HepG2 (cell line): ENCODE measurements around the gene RSPRY1. TPM values are rescaled to one million over a fixed set of nuclear protein-coding genes. Genes with fewer than 3 reads are reported as not detected.
A peak's percentile ranks its signal among the peaks of the same experiment; 100 is the strongest.

Experiments
- ATAC-seq: fragments of 200-7000 bp; cut with Tn5 transposase; 3 replicates; pipeline ENCODE4 v1.9.1; 2020; ENCODE audit warnings: mild to moderate bottlenecking, moderate library complexity
- BruUV-seq: library from RNA; stranded (reverse); fragments of 400-500 nt; replicated peaks from 2 replicates; lab custom pipeline; 2021; lab: Mats Ljungman, UMichigan
- CTCF ChIA-PET: fragments of 300-600 bp; formaldehyde crosslinking; extraction: SDS; loops from one replicate; lab custom pipeline; 2021; ENCODE audit warnings: low total read pairs, inconsistent platforms, low intra/inter-chr PET ratio; lab: Yijun Ruan, JAX
- POLR2A ChIA-PET: fragments of 350-600 bp; sonication (Branson Sonifier 250); formaldehyde crosslinking; loops from one replicate; lab custom pipeline; 2020; ENCODE audit warnings: antibody characterized with exemption, inconsistent platforms; lab: Yijun Ruan, JAX
- DNase-seq: peaks from one replicate; pipeline ENCODE4 v3.0.0-alpha.2; 2015; ENCODE audit warnings: low spot score
- FAIRE-seq: peaks from 3 replicates; lab custom pipeline; 2011; peaks lifted over from hg19 to GRCh38; lab: Jason Lieb, UNC
- H2AFZ ChIP-seq: one replicate; pipeline ENCODE4 v1.6.1; 2011; ENCODE audit warnings: low read length, inconsistent platforms
- H3K27ac ChIP-seq: fragments of 300-600 bp; 3 replicates; pipeline ENCODE4 v1.8.0; 2011; ENCODE audit warnings: mixed run types, mild to moderate bottlenecking, mixed read lengths, low read length, inconsistent platforms; ENCODE audit not compliant: insufficient read depth; ENCODE audit errors: extremely low read length
- H3K27me3 ChIP-seq, 2 experiments: fragments of 200-600 bp in 1 of 2; 2 replicates in 1 of 2; 3 replicates in 1 of 2; pipeline versions ENCODE4 v1.6.0 to v1.8.0; 2011; ENCODE audit warnings: low read length in 2 of 2, mild to moderate bottlenecking in 2 of 2, moderate library complexity in 2 of 2, inconsistent platforms in 1 of 2; ENCODE audit not compliant: insufficient read depth in 2 of 2, control insufficient read depth in 1 of 2
- H3K36me3 ChIP-seq, 2 experiments: fragments of 200-600 bp in 1 of 2; replicated peaks in 1 of 2; 2 replicates in 1 of 2; 3 replicates in 1 of 2; pipeline versions ENCODE4 v1.5.1 to v1.8.0; 2011; ENCODE audit warnings: low read length in 2 of 2, inconsistent platforms in 1 of 2; ENCODE audit not compliant: insufficient read depth in 2 of 2, control insufficient read depth in 1 of 2
- H3K4me1 ChIP-seq: 2 replicates; pipeline ENCODE4 v1.5.1; 2012; ENCODE audit warnings: low read length, inconsistent platforms; ENCODE audit not compliant: insufficient read depth
- H3K4me2 ChIP-seq: 2 replicates; pipeline ENCODE4 v1.6.0; 2011; ENCODE audit warnings: low read depth, low read length, inconsistent platforms
- H3K4me3 ChIP-seq, 3 experiments: fragments of 200-600 bp in 1 of 3; sonication (generic), shearing (Covaris generic) in 1 of 3; replicated peaks in 1 of 3; 2 replicates each; pipeline ENCODE4 v1.5.1; 2011 to 2016; ENCODE audit warnings: low read length in 3 of 3, inconsistent platforms in 2 of 3, low read depth in 2 of 3, mild to moderate bottlenecking in 2 of 3, control low read depth in 1 of 3, mixed read lengths in 1 of 3; ENCODE audit not compliant: insufficient read depth in 1 of 3
- H3K79me2 ChIP-seq: one replicate; pipeline ENCODE4 v1.6.1; 2011; ENCODE audit warnings: low read length, inconsistent platforms; ENCODE audit not compliant: insufficient read depth
- H3K9ac ChIP-seq: 2 replicates; pipeline ENCODE4 v1.6.0; 2011; ENCODE audit warnings: mild to moderate bottlenecking, low read depth, low read length, inconsistent platforms; ENCODE audit not compliant: insufficient read depth
- H3K9me3 ChIP-seq: 2 replicates; pipeline ENCODE4 v1.5.1; 2012; ENCODE audit warnings: mild to moderate bottlenecking, low read length
- H4K20me1 ChIP-seq: 2 replicates; pipeline ENCODE4 v1.6.0; 2011; ENCODE audit warnings: inconsistent platforms, mild to moderate bottlenecking, low read length, moderate library complexity; ENCODE audit not compliant: insufficient read depth
- GATA4 ChIP-seq: sonication (generic); IDR thresholded peaks from 2 replicates; pipeline ENCODE4 v1.6.1; 2016; ENCODE audit warnings: antibody characterized with exemption, low read depth, borderline replicate concordance
- GLI4 ChIP-seq: sonication (generic); formaldehyde crosslinking; IDR thresholded peaks from 2 replicates; pipeline ENCODE4 v1.5.1; 2020; ENCODE audit warnings: missing genetic modification reagents, mild to moderate bottlenecking, moderate library complexity, borderline replicate concordance
- HDAC6 ChIP-seq: fragments of 200-600 bp; sonication (generic); IDR thresholded peaks from 2 replicates; pipeline ENCODE4 v1.7.0; 2017; ENCODE audit warnings: mild to moderate bottlenecking, antibody characterized with exemption, low read length, low read depth
- HNF4G ChIP-seq, 2 experiments: sonication (generic) in 1 of 2; formaldehyde crosslinking in 1 of 2; IDR thresholded peaks; 2 replicates each; pipeline versions ENCODE4 v1.4.0 to v1.6.1; 2011 to 2020; ENCODE audit warnings: borderline replicate concordance in 2 of 2, low read depth in 2 of 2, mild to moderate bottlenecking in 2 of 2, low read length in 1 of 2, missing genetic modification reagents in 1 of 2, moderate library complexity in 1 of 2
- PAXIP1 ChIP-seq: sonication (generic); formaldehyde crosslinking; conservative IDR thresholded peaks from 2 replicates; pipeline ENCODE4 v1.4.0; 2020; ENCODE audit warnings: mild to moderate bottlenecking, missing genetic modification reagents, moderate library complexity
- ZBTB20 ChIP-seq: sonication (generic); formaldehyde crosslinking; IDR thresholded peaks from 2 replicates; pipeline ENCODE4 v1.8.1; 2023; ENCODE audit warnings: missing genetic modification reagents, low read depth, mild to moderate bottlenecking, borderline replicate concordance
- ZBTB8A ChIP-seq: sonication (generic); formaldehyde crosslinking; IDR thresholded peaks from 2 replicates; pipeline ENCODE4 v1.4.0; 2020; ENCODE audit warnings: mild to moderate bottlenecking, low read depth, missing genetic modification reagents, borderline replicate concordance
- ZFP82 ChIP-seq: sonication (generic); formaldehyde crosslinking; IDR thresholded peaks from 2 replicates; pipeline ENCODE4 v1.5.1; 2020; ENCODE audit warnings: mild to moderate bottlenecking, missing genetic modification reagents, borderline replicate concordance
- ZNF704 ChIP-seq: sonication (generic); formaldehyde crosslinking; IDR thresholded peaks from 2 replicates; pipeline ENCODE4 v1.8.1; 2023; ENCODE audit warnings: mild to moderate bottlenecking, inconsistent platforms, moderate library complexity, missing genetic modification reagents, borderline replicate concordance
- ZNF781 ChIP-seq: sonication (generic); formaldehyde crosslinking; IDR thresholded peaks from 2 replicates; pipeline ENCODE4 v1.5.1; 2020; ENCODE audit warnings: borderline replicate concordance, mild to moderate bottlenecking, missing genetic modification reagents; ENCODE audit errors: not compliant biosample characterization
- ZNF782 ChIP-seq: sonication (generic); formaldehyde crosslinking; IDR thresholded peaks from 2 replicates; pipeline ENCODE4 v1.4.0; 2020; ENCODE audit warnings: missing genetic modification reagents, mild to moderate bottlenecking, borderline replicate concordance
- WGBS: methylation state at CpG from one replicate; pipeline ENCODE4 v1.1.6; 2017; ENCODE audit warnings: low lambda C conversion rate; 5-methylcytosine and 5-hydroxymethylcytosine counted together
- in situ Hi-C: cut with HindIII; loops from 2 replicates; pipeline ENCODE4 v1.10.0; 2017; ENCODE audit warnings: low pct_unique_long_range_greater_than_20kb; ENCODE audit not compliant: extremely low pct_ligation_motif_present
- intact Hi-C: fragments of 100-400 bp; cut with micrococcal nuclease; formaldehyde crosslinking; loops from one replicate; pipeline ENCODE4 v1.10.0; 2022; ENCODE audit not compliant: unreplicated experiment
- polyA plus RNA-seq, 8 experiments: library from polyadenylated mRNA; depleted of rRNA in 3 of 8; stranded (reverse) in 7 of 8; unstranded in 1 of 8; fragments of >200 nt; fragmentation: Illumina TruSeq in 4 of 8; extraction: Trizol in 4 of 8; gene quantifications; 2 replicates each; pipeline versions ENCODE4 v1.2.1 to v1.2.3, GENCODE V29; 2011 to 2016; ENCODE audit warnings: low read depth in 4 of 8, missing spikeins in 1 of 8, mixed read lengths in 1 of 8; ENCODE audit not compliant: insufficient read depth in 1 of 8
- total RNA-seq, 5 experiments: library from RNA; depleted of rRNA; stranded (reverse); fragments of >200 nt; fragmentation: Illumina TruSeq; extraction: Trizol; gene quantifications; 2 replicates each; pipeline ENCODE4 v1.2.3, GENCODE V29; 2016; ENCODE audit warnings: low read depth in 1 of 5
- TF ChIP-seq, protein P1 (sequence below): sonication (generic); formaldehyde crosslinking; IDR thresholded peaks from 2 replicates; pipeline ENCODE4 v1.5.1; 2020; ENCODE audit warnings: mild to moderate bottlenecking, missing genetic modification reagents, borderline replicate concordance

The RSPRY1 gene
- total and polyA plus RNA-seq, 2 of the 13 experiments (the other 11 are each of a cell fraction or from before 2014, with no cell fraction given), result 53.4 to 61.0 TPM

DNA sequence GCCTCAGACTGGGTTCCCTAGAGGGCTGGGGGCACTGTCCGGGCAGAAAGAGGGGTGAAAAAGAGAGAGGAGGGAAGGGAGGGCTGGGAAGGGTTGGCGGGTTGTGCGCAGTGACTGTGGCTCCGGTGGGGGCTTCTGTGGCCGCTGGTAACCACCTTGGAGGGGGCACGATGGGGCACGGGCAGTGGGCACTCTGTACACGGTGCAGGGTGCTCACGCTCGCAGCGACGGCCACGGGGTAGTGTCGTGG is 97.8 kb downstream of the RSPRY1 start:
- ChIA-PET CTCF (no interaction called here), POLR2A (interaction anchor here (0.9 to 3.1 kb wide), 4 partner anchors 11 to 89 kb away, joined by 3 to 14 read pairs (median 9); partner anchors contain the start of genes ARL2BP and CX3CL1)
- in situ Hi-C loops, result loop anchor here (5.0 kb wide), 1 partner anchor 97 kb away; the partner anchor contains the start of genes PSME3IP1 and RSPRY1
- TF ChIP-seq, protein P1, sequence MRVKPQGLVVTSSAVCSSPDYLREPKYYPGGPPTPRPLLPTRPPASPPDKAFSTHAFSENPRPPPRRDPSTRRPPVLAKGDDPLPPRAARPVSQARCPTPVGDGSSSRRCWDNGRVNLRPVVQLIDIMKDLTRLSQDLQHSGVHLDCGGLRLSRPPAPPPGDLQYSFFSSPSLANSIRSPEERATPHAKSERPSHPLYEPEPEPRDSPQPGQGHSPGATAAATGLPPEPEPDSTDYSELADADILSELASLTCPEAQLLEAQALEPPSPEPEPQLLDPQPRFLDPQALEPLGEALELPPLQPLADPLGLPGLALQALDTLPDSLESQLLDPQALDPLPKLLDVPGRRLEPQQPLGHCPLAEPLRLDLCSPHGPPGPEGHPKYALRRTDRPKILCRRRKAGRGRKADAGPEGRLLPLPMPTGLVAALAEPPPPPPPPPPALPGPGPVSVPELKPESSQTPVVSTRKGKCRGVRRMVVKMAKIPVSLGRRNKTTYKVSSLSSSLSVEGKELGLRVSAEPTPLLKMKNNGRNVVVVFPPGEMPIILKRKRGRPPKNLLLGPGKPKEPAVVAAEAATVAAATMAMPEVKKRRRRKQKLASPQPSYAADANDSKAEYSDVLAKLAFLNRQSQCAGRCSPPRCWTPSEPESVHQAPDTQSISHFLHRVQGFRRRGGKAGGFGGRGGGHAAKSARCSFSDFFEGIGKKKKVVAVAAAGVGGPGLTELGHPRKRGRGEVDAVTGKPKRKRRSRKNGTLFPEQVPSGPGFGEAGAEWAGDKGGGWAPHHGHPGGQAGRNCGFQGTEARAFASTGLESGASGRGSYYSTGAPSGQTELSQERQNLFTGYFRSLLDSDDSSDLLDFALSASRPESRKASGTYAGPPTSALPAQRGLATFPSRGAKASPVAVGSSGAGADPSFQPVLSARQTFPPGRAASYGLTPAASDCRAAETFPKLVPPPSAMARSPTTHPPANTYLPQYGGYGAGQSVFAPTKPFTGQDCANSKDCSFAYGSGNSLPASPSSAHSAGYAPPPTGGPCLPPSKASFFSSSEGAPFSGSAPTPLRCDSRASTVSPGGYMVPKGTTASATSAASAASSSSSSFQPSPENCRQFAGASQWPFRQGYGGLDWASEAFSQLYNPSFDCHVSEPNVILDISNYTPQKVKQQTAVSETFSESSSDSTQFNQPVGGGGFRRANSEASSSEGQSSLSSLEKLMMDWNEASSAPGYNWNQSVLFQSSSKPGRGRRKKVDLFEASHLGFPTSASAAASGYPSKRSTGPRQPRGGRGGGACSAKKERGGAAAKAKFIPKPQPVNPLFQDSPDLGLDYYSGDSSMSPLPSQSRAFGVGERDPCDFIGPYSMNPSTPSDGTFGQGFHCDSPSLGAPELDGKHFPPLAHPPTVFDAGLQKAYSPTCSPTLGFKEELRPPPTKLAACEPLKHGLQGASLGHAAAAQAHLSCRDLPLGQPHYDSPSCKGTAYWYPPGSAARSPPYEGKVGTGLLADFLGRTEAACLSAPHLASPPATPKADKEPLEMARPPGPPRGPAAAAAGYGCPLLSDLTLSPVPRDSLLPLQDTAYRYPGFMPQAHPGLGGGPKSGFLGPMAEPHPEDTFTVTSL (CRISPR knock-in tag), result 0 out of 2 replicates have a peak, but pooled peaks have one; percentile 71
- TF ChIP-seq HDAC6, result no peak
- TF ChIP-seq ZFP82 (CRISPR knock-in tag), result 0 out of 2 replicates have a peak, but pooled peaks have one; percentile 23
- 0 out of 2 replicates have a peak, but pooled peaks have one; percentile 7 for TF ChIP-seq ZBTB20 (CRISPR knock-in tag)
- TF ChIP-seq ZNF781 (CRISPR knock-in tag), result no peak
- peak; percentile 22; the same call in 1 of the 2 replicates for TF ChIP-seq HNF4G (IDR thresholded peaks at IDR 0.05; ENCODE audit: borderline replicate concordance, low read depth, low read length)
- no peak for TF ChIP-seq HNF4G (CRISPR knock-in tag; IDR thresholded peaks at IDR 0.05; ENCODE audit: borderline replicate concordance, low read depth)
- no peak for TF ChIP-seq ZNF782 (CRISPR knock-in tag)
- TF ChIP-seq GATA4, result no peak
- TF ChIP-seq GLI4 (CRISPR knock-in tag), result no peak
- no peak; the same call in 1 of the 2 replicates for TF ChIP-seq ZBTB8A (CRISPR knock-in tag)
- TF ChIP-seq ZNF704 (CRISPR knock-in tag), result no peak
- no peak for TF ChIP-seq PAXIP1 (CRISPR knock-in tag)

More for the DNA sequence above, 97.8 kb downstream of the RSPRY1 start:
- Histone ChIP-seq H3K4me2 (peak overlapping the region; percentile 89), H3K4me3 (peak overlapping the region; percentile 75 to 91 (median 78)), H3K9me3 (no peaks in the 10 kb centered on the region), H4K20me1 (no peaks in the 10 kb centered on the region), H3K27me3 (peaks cover 0 to 4% of the 10 kb centered on the region in 2 experiments; a peak in 1 of 5 replicates), H3K4me1 (peaks cover 86% of the 10 kb centered on the region), H2AFZ (no peak overlapping the region), H3K36me3 (no peaks in the 10 kb centered on the region), H3K9ac (peak overlapping the region; percentile 78), H3K79me2 (peaks cover 41% of the 10 kb centered on the region), H3K27ac (peak overlapping the region; percentile 76)
- FAIRE-seq, result no peak
- intact Hi-C loops, result loop anchor here (5.0 kb wide), 2 partner anchors 97 to 202 kb away; partner anchors contain the start of genes PSME3IP1 and RSPRY1
- no peak for DNase-seq
- WGBS, result 21% methylated on average over 11 of the region's 14 CpGs
- no TSS peak for BruUV-seq
- ATAC-seq, result peak; percentile 6; the same call in 2 of the 3 replicates
